Progenitor cell of endocrine pancreas (in vitro differentiated cells): Measurements from ENCODE around the gene ECHS1. TPM values are rescaled to one million over a fixed set of nuclear protein-coding genes. Genes with fewer than 3 reads are reported as not detected.
"Not testable (repeated sequence)": the region's sequence is repeated elsewhere in the genome, so short reads cannot be mapped to it uniquely, and the experiment has no call there.

Experiments used
- DNase-seq: peaks from one replicate; pipeline ENCODE4 v3.0.0; 2021; ENCODE audit warnings: low spot score; ENCODE audit not compliant: unreplicated experiment
- H3K27ac Mint-ChIP-seq: 2 replicates; pipeline ENCODE4 v1.8.0; 2021; ENCODE audit warnings: mild to moderate bottlenecking, moderate library complexity, mixed read lengths
- H3K27me3 Mint-ChIP-seq: 2 replicates; pipeline ENCODE4 v1.8.0; 2021; ENCODE audit warnings: mixed read lengths
- H3K36me3 Mint-ChIP-seq: 2 replicates; pipeline ENCODE4 v1.8.0; 2022; ENCODE audit warnings: mixed read lengths; ENCODE audit not compliant: insufficient read depth
- H3K4me1 Mint-ChIP-seq: 2 replicates; pipeline ENCODE4 v1.8.0; 2021; ENCODE audit warnings: low read depth, mixed read lengths
- H3K4me3 Mint-ChIP-seq: 2 replicates; pipeline ENCODE4 v1.8.0; 2021; ENCODE audit warnings: low read depth, mild to moderate bottlenecking, moderate library complexity, mixed read lengths
- H3K9me3 Mint-ChIP-seq: 2 replicates; pipeline ENCODE4 v1.8.0; 2021; ENCODE audit warnings: low read depth, mixed read lengths
- CTCF ChIP-seq: fragments of 200-600 bp; sonication (generic); IDR thresholded peaks from one replicate; pipeline ENCODE4 v1.5.0; 2021; ENCODE audit warnings: antibody characterized with exemption, mild to moderate bottlenecking; ENCODE audit not compliant: unreplicated experiment
- total RNA-seq: library from RNA; stranded (reverse); gene quantifications from 2 replicates; pipeline ENCODE4 v1.2.1, GENCODE V29; 2021

The ECHS1 gene
- total RNA-seq, 1 donor from 2014 or later, result 91.4 TPM

- Mint-ChIP-seq H3K27ac (no peak overlapping the region), H3K4me1 (no peaks in the 10 kb centered on the region), H3K4me3 (no peak overlapping the region), H3K9me3 (peaks cover 11% of the 10 kb centered on the region), H3K27me3 (peaks cover 8% of the 10 kb centered on the region), H3K36me3 (peaks cover 17% of the 10 kb centered on the region)
- TF ChIP-seq CTCF, result no peak
- no peak for DNase-seq
Measured at GRCh38 chr10:133420028-133420427, 46.9 kb upstream of the ECHS1 start.

- Mint-ChIP-seq H3K9me3 (peaks cover 11% of the 10 kb centered on the region), H3K4me3 (no peak overlapping the region), H3K4me1 (no peaks in the 10 kb centered on the region), H3K36me3 (peaks cover 21% of the 10 kb centered on the region), H3K27me3 (peaks cover 8% of the 10 kb centered on the region), H3K27ac (no peak overlapping the region)
- DNase-seq, result no peak
- TF ChIP-seq CTCF, result no peak
Measured at GRCh38 chr10:133419211-133419950, 46.2 kb upstream of the ECHS1 start.

- no peak overlapping the region for H3K27ac Mint-ChIP-seq
- no peak overlapping the region for H3K4me3 Mint-ChIP-seq
- H3K9me3 Mint-ChIP-seq, result peaks cover 13% of the 10 kb centered on the region
- peaks cover 27% of the 10 kb centered on the region for H3K36me3 Mint-ChIP-seq
- no peak for DNase-seq
- H3K4me1 Mint-ChIP-seq, result no peaks in the 10 kb centered on the region
- H3K27me3 Mint-ChIP-seq, result peaks cover 8% of the 10 kb centered on the region
- TF ChIP-seq CTCF, result no peak
Measured at GRCh38 chr10:133418289-133418993, 45.3 kb upstream of the ECHS1 start.

GRCh38 chr10:133415752-133416151 lies 42.6 kb upstream of the ECHS1 start:
- H3K36me3 Mint-ChIP-seq, result peaks cover 53% of the 10 kb centered on the region
- no peak for TF ChIP-seq CTCF

GRCh38 chr10:133414401-133414800 lies 41.2 kb upstream of the ECHS1 start:
- not testable (repeated sequence) for DNase-seq, H3K27ac Mint-ChIP-seq, H3K4me1 Mint-ChIP-seq, H3K4me3 Mint-ChIP-seq, H3K27me3 Mint-ChIP-seq
- Mint-ChIP-seq H3K9me3 (peaks cover 48% of the 10 kb centered on the region), H3K36me3 (peaks cover 64% of the 10 kb centered on the region)

More at GRCh38 chr10:133415752-133416151, 42.6 kb upstream of the ECHS1 start:
- no peak overlapping the region for H3K27ac Mint-ChIP-seq
- DNase-seq, result no peak
- H3K4me1 Mint-ChIP-seq, result no peaks in the 10 kb centered on the region
- peaks cover 37% of the 10 kb centered on the region for H3K9me3 Mint-ChIP-seq
- no peaks in the 10 kb centered on the region for H3K27me3 Mint-ChIP-seq
- no peak overlapping the region for H3K4me3 Mint-ChIP-seq
